Upper lobe of left lung (tissue), 6 donors: Measurements from ENCODE around the gene MICAL3. TPM values are rescaled to one million over a fixed set of nuclear protein-coding genes. Genes with fewer than 3 reads are reported as not detected.

ENCODE experiments used
- ATAC-seq, 2 donors: fragments of 200-7000 bp; cut with Tn5 transposase; one replicate each; pipeline ENCODE4 v1.9.1; 2022; ENCODE audit warnings: mild to moderate bottlenecking in 2 of 2, moderate library complexity in 2 of 2; ENCODE audit not compliant: low FRiP score in 2 of 2
- DNase-seq, 2 donors: peaks; one replicate each; pipeline ENCODE4 v3.0.0-alpha.2; 2019 to 2020
- H3K27ac ChIP-seq, 4 donors: fragments of 200-600 bp; sonication (generic); one replicate each; pipeline ENCODE4 v1.5.1; 2016 to 2019
- H3K27me3 ChIP-seq, 4 donors: fragments of 200-600 bp; sonication (generic); one replicate each; pipeline ENCODE4 v1.5.1; 2017 to 2019
- H3K36me3 ChIP-seq, 4 donors: fragments of 200-600 bp; sonication (generic); one replicate each; pipeline ENCODE4 v1.5.1; 2016 to 2019
- H3K4me1 ChIP-seq, 4 donors: fragments of 200-600 bp; sonication (generic); one replicate each; pipeline ENCODE4 v1.5.1; 2018 to 2019
- H3K4me3 ChIP-seq, 4 donors: fragments of 200-600 bp; sonication (generic); one replicate each; pipeline ENCODE4 v1.5.1; 2017 to 2019; ENCODE audit warnings: mild to moderate bottlenecking in 2 of 4, moderate library complexity in 1 of 4
- H3K9me3 ChIP-seq, 4 donors: fragments of 200-600 bp; sonication (generic); one replicate each; pipeline ENCODE4 v1.5.1; 2018 to 2019
- EP300 ChIP-seq, 4 donors: sonication (generic); formaldehyde crosslinking; IDR thresholded peaks; one replicate each; pipeline ENCODE4 v1.5.1; 2017; ENCODE audit warnings: antibody characterized with exemption in 4 of 4, control low read depth in 2 of 4
- POLR2A ChIP-seq, 4 donors: fragments of 450-650 bp; IDR thresholded peaks; one replicate each; pipeline ENCODE4 v1.5.1; 2016 to 2017; ENCODE audit warnings: antibody characterized with exemption in 4 of 4, mild to moderate bottlenecking in 2 of 4
- POLR2AphosphoS5 ChIP-seq, 2 donors: sonication (generic); formaldehyde crosslinking; IDR thresholded peaks; one replicate each; pipeline ENCODE4 v1.5.1; 2017; ENCODE audit warnings: antibody characterized with exemption in 2 of 2
- WGBS, 2 donors: methylation state at CpG; one replicate each; pipeline ENCODE4 v1.1.5; 2017 to 2018; 5-methylcytosine and 5-hydroxymethylcytosine counted together
- total RNA-seq, 6 donors: library from RNA; depleted of rRNA in 4 of 6; stranded (reverse); fragments of >200 nt in 4 of 6; gene quantifications; one replicate each; pipeline versions ENCODE4 v1.1.0 to v1.2.1, GENCODE V29; 2016 to 2021
- TF ChIP-seq, protein P1 (sequence below), 6 experiments: fragments of 450-650 bp in 4 of 6; fragments of 200-600 bp in 2 of 6; sonication (generic) in 2 of 6; IDR thresholded peaks; one replicate each; pipeline ENCODE4 v1.5.1; 2016 to 2019; ENCODE audit warnings: antibody characterized with exemption in 6 of 6
- donor health status: DM: no; HTN: no; CAD: no; lungs with moderate emphysema.
- donor health status: DM: no; HTN: yes; CAD: no; lungs with severe emphysema.

MICAL3 gene
- total RNA-seq, 6 donors from 2014 or later = 6.4 to 39.8 (median 23.4) TPM

- Histone ChIP-seq H3K27ac (peak overlapping the region in 1 of 4 donors; percentile 20), H3K27me3 (no peaks in the 10 kb centered on the region), H3K4me3 (no peak overlapping the region), H3K9me3 (no peaks in the 10 kb centered on the region), H3K36me3 (no peaks in the 10 kb centered on the region), H3K4me1 (peaks cover 0 to 7% (median 0%) of the 10 kb centered on the region in 4 donors)
- ATAC-seq = no peak
- DNase-seq = peak in 1 of 2 donors; percentile 13
- WGBS, 2 donors = 75 to 84% methylated on average over 5 to 7 of the region's 7 CpGs
- TF ChIP-seq POLR2AphosphoS5 (IDR thresholded peaks at IDR 0.05) = no peak
- no peak for TF ChIP-seq EP300 (IDR thresholded peaks at IDR 0.05)
- TF ChIP-seq, protein P1, sequence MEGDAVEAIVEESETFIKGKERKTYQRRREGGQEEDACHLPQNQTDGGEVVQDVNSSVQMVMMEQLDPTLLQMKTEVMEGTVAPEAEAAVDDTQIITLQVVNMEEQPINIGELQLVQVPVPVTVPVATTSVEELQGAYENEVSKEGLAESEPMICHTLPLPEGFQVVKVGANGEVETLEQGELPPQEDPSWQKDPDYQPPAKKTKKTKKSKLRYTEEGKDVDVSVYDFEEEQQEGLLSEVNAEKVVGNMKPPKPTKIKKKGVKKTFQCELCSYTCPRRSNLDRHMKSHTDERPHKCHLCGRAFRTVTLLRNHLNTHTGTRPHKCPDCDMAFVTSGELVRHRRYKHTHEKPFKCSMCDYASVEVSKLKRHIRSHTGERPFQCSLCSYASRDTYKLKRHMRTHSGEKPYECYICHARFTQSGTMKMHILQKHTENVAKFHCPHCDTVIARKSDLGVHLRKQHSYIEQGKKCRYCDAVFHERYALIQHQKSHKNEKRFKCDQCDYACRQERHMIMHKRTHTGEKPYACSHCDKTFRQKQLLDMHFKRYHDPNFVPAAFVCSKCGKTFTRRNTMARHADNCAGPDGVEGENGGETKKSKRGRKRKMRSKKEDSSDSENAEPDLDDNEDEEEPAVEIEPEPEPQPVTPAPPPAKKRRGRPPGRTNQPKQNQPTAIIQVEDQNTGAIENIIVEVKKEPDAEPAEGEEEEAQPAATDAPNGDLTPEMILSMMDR (IDR thresholded peaks at IDR 0.05) = no peak
- TF ChIP-seq POLR2A (IDR thresholded peaks at IDR 0.05) = no peak
Measured at GRCh38 chr22:17958166-17958565, 66.2 kb downstream of the MICAL3 start.

DNA sequence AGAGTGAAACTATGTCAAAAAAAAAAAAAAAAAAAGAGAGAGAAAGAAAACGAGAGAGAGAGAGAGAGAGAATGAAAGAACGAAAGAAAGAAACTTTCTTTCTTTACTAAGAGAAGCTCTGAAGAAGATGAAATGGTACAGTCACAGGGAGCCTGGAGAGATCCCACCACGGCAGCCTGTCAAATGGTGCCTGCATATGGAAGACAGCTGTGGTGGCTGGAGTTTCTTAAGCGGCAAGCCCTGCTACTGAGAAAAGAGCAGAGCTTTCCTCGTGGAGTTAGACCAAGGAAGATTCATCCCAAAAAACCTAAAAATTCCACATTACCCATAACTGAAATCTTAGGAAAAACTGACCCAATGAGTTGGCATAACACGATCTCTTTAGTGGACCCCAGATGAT, 66.7 kb downstream of the MICAL3 start:
- DNase-seq = peak in 1 of 2 donors; percentile 19
- ATAC-seq = no peak
- 74 to 76% methylated on average over 6 of the region's 6 CpGs for WGBS, 2 donors

GRCh38 chr22:17957204-17957603, 67.2 kb downstream of the MICAL3 start:
- no peak for ATAC-seq
- no peak overlapping the region for H3K27ac ChIP-seq
- 78 to 82% methylated on average over 7 of the region's 7 CpGs for WGBS, 2 donors

More for the DNA sequence above, 66.7 kb downstream of the MICAL3 start:
- Histone ChIP-seq H3K36me3 (no peaks in the 10 kb centered on the region), H3K9me3 (no peaks in the 10 kb centered on the region), H3K4me1 (peaks cover 0 to 7% (median 0%) of the 10 kb centered on the region in 4 donors), H3K27me3 (no peaks in the 10 kb centered on the region), H3K27ac (no peak overlapping the region), H3K4me3 (no peak overlapping the region)
- TF ChIP-seq POLR2A (IDR thresholded peaks at IDR 0.05) = no peak
- TF ChIP-seq EP300 (IDR thresholded peaks at IDR 0.05) = no peak
- TF ChIP-seq, protein P1 (IDR thresholded peaks at IDR 0.05) = no peak
- no peak for TF ChIP-seq POLR2AphosphoS5 (IDR thresholded peaks at IDR 0.05)

DNA sequence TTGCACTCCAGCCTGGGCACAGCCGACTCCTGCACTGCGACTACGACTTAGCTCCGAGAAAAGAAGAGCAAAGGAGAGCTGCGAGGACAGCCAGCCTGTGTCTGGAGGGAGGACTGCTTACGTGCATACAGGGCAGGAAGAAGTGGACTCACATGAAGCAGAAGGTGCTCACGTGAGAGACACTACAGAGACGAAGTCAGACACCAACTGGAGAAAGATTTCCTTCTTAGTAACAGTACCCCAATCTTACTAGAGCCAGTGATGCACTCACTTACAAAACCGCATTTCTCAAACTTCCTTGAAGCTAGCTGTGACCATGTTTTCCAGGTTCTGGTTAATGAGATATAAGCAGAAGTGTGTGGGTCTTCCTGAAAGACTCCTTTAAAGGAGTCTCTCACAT, 67.7 kb downstream of the MICAL3 start:
- H3K27ac ChIP-seq = no peak overlapping the region
- peaks cover 0 to 7% (median 0%) of the 10 kb centered on the region in 4 donors for H3K4me1 ChIP-seq

More at GRCh38 chr22:17957204-17957603, 67.2 kb downstream of the MICAL3 start:
- Histone ChIP-seq H3K4me1 (peaks cover 0 to 7% (median 0%) of the 10 kb centered on the region in 4 donors), H3K4me3 (no peak overlapping the region), H3K36me3 (no peaks in the 10 kb centered on the region), H3K9me3 (no peaks in the 10 kb centered on the region), H3K27me3 (no peaks in the 10 kb centered on the region)
- TF ChIP-seq POLR2A (IDR thresholded peaks at IDR 0.05) (no peak), EP300 (IDR thresholded peaks at IDR 0.05) (no peak), POLR2AphosphoS5 (IDR thresholded peaks at IDR 0.05) (no peak)
- TF ChIP-seq, protein P1 (IDR thresholded peaks at IDR 0.05) = no peak
- DNase-seq = no peak

More for the DNA sequence above, 67.7 kb downstream of the MICAL3 start:
- Histone ChIP-seq H3K36me3 (no peaks in the 10 kb centered on the region), H3K4me3 (no peak overlapping the region), H3K27me3 (no peaks in the 10 kb centered on the region), H3K9me3 (no peaks in the 10 kb centered on the region)
- TF ChIP-seq, protein P1 (IDR thresholded peaks at IDR 0.05) = no peak
- TF ChIP-seq POLR2A (IDR thresholded peaks at IDR 0.05) (no peak), POLR2AphosphoS5 (IDR thresholded peaks at IDR 0.05) (no peak)
- DNase-seq = peak in 1 of 2 donors; percentile 9
- 89 to 93% methylated on average over 9 of the region's 9 CpGs for WGBS, 2 donors
- no peak for ATAC-seq
